IMR-90 (cell line): ENCODE results near the gene VBP1.
"Not testable (repeated sequence)": the region's sequence is repeated elsewhere in the genome, so short reads cannot be mapped to it uniquely, and the experiment has no call there.

Experiments used
- CHD1 ChIP-seq: IDR thresholded peaks from 2 replicates; pipeline ENCODE4 v1.6.1; 2012; ENCODE audit warnings: low read depth, low read length, improper control_type of control experiment
- MXI1 ChIP-seq: IDR thresholded peaks from 2 replicates; pipeline ENCODE4 v1.6.1; 2012; ENCODE audit warnings: low read depth, mild to moderate bottlenecking, low read length, moderate library complexity, borderline replicate concordance
- TF ChIP-seq, protein P1 (sequence below): conservative IDR thresholded peaks from 2 replicates; pipeline ENCODE4 v1.5.1; 2012; ENCODE audit warnings: mild to moderate bottlenecking, low read depth, low read length, improper control_type of control experiment

DNA sequence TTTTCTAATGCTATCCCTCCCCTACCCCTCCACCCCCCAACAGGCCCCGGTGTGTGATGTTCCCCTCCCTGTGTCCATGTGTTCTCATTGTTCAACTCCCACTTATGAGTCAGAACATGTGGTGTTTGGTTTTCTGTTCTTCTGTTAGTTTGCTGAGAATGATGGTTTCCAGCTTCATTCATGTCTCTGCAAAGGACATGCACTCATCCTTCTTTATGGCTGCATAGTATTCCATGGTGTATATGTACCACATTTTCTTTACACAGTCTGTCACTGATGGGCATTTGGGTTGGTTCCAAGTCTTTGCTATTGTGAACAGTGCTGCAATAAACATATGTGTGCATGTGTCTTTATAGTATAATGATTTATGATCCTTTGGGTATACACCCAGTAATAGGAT lies 51.7 kb downstream of the VBP1 start:
- TF ChIP-seq, protein P1, sequence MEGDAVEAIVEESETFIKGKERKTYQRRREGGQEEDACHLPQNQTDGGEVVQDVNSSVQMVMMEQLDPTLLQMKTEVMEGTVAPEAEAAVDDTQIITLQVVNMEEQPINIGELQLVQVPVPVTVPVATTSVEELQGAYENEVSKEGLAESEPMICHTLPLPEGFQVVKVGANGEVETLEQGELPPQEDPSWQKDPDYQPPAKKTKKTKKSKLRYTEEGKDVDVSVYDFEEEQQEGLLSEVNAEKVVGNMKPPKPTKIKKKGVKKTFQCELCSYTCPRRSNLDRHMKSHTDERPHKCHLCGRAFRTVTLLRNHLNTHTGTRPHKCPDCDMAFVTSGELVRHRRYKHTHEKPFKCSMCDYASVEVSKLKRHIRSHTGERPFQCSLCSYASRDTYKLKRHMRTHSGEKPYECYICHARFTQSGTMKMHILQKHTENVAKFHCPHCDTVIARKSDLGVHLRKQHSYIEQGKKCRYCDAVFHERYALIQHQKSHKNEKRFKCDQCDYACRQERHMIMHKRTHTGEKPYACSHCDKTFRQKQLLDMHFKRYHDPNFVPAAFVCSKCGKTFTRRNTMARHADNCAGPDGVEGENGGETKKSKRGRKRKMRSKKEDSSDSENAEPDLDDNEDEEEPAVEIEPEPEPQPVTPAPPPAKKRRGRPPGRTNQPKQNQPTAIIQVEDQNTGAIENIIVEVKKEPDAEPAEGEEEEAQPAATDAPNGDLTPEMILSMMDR: not testable (repeated sequence)
- TF ChIP-seq MXI1, CHD1: not testable (repeated sequence)
